ENCODE data around the gene NHLH2. TPM values are rescaled to one million over a fixed set of nuclear protein-coding genes. Genes with fewer than 3 reads are reported as not detected.

NHLH2 gene
- total RNA-seq, 1 experiment from 2014 or later: 1.2 TPM

DNA sequence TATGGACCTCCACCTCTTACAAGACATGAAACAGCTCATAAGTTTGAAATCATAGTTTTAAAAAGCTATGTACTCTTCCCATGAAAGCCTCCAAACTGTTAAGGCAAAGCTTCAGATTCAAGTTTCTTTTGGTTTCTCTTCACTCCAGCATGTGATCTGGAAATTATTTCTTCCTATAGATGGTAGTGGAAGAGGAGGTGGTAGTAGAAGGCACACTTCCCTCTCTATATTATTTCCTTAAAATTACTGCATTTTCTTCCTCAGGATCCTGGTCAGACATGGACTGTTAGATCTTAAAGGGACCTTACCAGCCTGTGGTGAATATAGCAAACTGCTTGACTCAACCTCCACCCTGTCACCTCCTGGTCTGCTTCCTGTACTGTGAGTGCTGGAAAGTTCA is 31.9 kb downstream of the NHLH2 start:
- Histone ChIP-seq H3K23me2 (ENCODE audit: insufficient read length, low read depth, low read length, poor library complexity, severe bottlenecking) (no peaks in the 10 kb centered on the region), H3K27me3 (ENCODE audit: insufficient read depth, low read length) (no peaks in the 10 kb centered on the region), H4K20me1 (ENCODE audit: control insufficient read depth, insufficient read depth, insufficient read length) (no peaks in the 10 kb centered on the region), H3K23ac (ENCODE audit: insufficient read length, low read depth, low read length) (no peak overlapping the region), H3K4ac (ENCODE audit: low read depth, low read length) (no peak overlapping the region), H3K14ac (ENCODE audit: insufficient read depth, low read length) (no peak overlapping the region), H4K91ac (ENCODE audit: insufficient read length, low read depth, low read length) (no peak overlapping the region), H2BK5ac (ENCODE audit: insufficient read length, low read length) (no peak overlapping the region), H2BK12ac (ENCODE audit: insufficient read length, low read depth, low read length) (no peak overlapping the region), H3K4me1 (ENCODE audit: insufficient read depth, low read length) (peaks cover 5% of the 10 kb centered on the region; the same call in 1 of the 2 replicates), H2BK20ac (ENCODE audit: low read depth, low read length, poor library complexity, severe bottlenecking) (no peak overlapping the region), H3K27ac (ENCODE audit: insufficient read length, low read depth, low read length) (no peak overlapping the region), H2AK5ac (ENCODE audit: insufficient read length, low read length) (no peak overlapping the region), H2BK15ac (ENCODE audit: low read depth, low read length) (no peak overlapping the region), H2BK120ac (ENCODE audit: low read depth, low read length, poor library complexity, severe bottlenecking) (no peak overlapping the region), H3K9ac (ENCODE audit: extremely low read depth, insufficient read length, low read length) (no peak overlapping the region), H3K9me3 (ENCODE audit: control insufficient read depth, low read depth, low read length) (no peaks in the 10 kb centered on the region), H3T11ph (ENCODE audit: low read length) (no peak overlapping the region), H3K56ac (ENCODE audit: insufficient read length, low read depth, low read length) (no peak overlapping the region), H3K79me2 (ENCODE audit: insufficient read depth, low read length) (no peaks in the 10 kb centered on the region), H3K4me2 (ENCODE audit: insufficient read depth, insufficient read length, low read length) (no peak overlapping the region), H4K8ac (replicated peaks; ENCODE audit: insufficient read length, low read depth, low read length) (no peak overlapping the region), H2AFZ (ENCODE audit: low read length) (no peak overlapping the region), H3K79me1 (ENCODE audit: insufficient read depth, low read depth, low read length, poor library complexity, severe bottlenecking) (no peaks in the 10 kb centered on the region), H4K5ac (ENCODE audit: insufficient read length, low read depth, low read length) (no peak overlapping the region), H3K18ac (ENCODE audit: insufficient read length, low read depth, low read length) (no peak overlapping the region)
- Mint-ChIP-seq H3K4me3 (no peak overlapping the region), H3K4me1 (peaks cover 11% of the 10 kb centered on the region in 2 experiments), H3K36me3 (ENCODE audit: insufficient read depth in 1 of 3, low read depth in 3 of 3) (no peaks in the 10 kb centered on the region), H3K9me3 (peaks cover 2 to 5% of the 10 kb centered on the region in 2 experiments; a peak in 3 of 5 replicates), H3K27me3 (ENCODE audit: low read depth) (no peaks in the 10 kb centered on the region; the same call in 1 of the 2 replicates), H3K27ac (no peak overlapping the region)
- TF ChIP-seq, protein P1, sequence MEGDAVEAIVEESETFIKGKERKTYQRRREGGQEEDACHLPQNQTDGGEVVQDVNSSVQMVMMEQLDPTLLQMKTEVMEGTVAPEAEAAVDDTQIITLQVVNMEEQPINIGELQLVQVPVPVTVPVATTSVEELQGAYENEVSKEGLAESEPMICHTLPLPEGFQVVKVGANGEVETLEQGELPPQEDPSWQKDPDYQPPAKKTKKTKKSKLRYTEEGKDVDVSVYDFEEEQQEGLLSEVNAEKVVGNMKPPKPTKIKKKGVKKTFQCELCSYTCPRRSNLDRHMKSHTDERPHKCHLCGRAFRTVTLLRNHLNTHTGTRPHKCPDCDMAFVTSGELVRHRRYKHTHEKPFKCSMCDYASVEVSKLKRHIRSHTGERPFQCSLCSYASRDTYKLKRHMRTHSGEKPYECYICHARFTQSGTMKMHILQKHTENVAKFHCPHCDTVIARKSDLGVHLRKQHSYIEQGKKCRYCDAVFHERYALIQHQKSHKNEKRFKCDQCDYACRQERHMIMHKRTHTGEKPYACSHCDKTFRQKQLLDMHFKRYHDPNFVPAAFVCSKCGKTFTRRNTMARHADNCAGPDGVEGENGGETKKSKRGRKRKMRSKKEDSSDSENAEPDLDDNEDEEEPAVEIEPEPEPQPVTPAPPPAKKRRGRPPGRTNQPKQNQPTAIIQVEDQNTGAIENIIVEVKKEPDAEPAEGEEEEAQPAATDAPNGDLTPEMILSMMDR (conservative IDR thresholded peaks at IDR 0.05): no peak
- DNase-seq: no peak
